Stimulated activated CD4-positive, alpha-beta T cell treated with anti-CD3 and anti-CD28 coated beads, TNF-alpha, amount 100 ng/mL, for 4 hours (primary cell): ENCODE measurements around the gene P2RY12.
"Not testable (repeated sequence)": the region's sequence is repeated elsewhere in the genome, so short reads cannot be mapped to it uniquely, and the experiment has no call there.

Source experiments
- DNase-seq, 3 experiments: peaks; one replicate each; pipeline ENCODE4 v3.0.0-alpha.2; 2020; ENCODE audit warnings: low read depth in 3 of 3

Gene P2RY12

DNA sequence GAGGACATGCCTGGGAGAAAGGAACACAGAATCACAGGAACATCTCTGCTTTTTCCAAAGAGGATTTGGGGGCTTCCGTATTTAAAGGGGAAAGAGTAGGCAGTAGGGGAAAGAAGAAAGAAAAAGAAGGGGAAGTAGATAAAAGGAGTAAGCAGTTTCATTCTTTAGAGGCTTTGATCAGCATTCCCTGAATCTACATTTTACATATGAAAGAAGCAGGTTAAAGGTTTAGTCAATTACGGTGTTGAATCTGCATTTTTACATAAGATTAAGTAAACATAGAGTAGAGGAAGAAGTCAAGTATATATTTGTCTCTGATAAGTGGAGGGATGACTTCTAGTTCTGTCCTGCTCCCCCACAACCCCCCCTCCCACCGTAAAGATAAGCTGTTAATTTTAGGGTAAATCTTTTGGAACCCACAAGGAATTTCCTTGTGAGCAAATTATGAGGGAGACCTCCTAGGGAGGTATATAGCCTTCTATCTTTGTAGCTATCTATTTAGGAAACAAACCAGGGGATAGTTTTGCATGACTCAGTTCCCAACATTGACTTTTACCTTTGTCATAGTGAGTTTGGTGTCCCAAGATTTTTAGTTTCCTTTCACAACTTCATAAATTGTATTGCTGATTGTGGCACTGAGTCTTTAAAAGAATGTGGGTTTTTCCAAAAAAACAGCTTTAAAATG, 8.7 kb upstream of the P2RY12 start:
- DNase-seq = no peak

DNA sequence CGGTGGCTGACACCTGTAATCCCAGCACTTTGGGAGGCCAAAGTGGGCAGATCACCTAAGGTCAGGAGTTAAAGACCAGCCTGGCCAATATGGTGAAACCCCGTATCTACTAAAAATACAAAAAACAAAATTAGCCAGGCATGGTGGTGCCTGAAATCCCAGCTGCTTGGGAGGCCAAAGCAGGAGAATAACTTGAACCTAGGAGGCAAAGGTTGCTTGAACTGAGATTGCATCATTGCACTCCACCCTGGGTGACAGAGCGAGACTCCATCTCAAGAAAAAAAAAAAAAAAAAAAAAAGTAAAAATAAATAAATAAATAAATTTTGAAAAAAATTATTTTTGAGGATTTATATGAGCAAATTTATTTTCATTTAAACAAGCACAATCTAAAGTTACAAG, 7.6 kb upstream of the P2RY12 start:
- not testable (repeated sequence) for DNase-seq

DNA sequence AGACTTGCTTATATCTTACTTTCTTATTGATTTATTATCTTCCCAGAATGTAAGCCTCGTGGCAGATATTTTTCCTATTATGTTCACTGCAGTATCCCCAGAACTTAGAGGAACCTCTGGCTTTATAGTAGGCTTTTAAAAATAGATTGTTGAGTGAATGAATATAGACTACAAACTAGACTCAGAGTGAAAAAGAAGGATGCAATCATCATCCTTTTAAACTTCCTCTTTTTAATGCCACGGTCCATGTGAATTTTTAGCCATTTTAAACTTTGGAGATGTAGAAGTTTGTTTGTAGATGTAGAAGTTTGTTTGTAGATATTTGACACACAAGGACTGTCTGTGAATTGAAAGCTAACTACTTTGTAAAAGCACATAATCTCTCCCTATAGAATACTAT, 7.2 kb upstream of the P2RY12 start:
- DNase-seq = no peak

DNA sequence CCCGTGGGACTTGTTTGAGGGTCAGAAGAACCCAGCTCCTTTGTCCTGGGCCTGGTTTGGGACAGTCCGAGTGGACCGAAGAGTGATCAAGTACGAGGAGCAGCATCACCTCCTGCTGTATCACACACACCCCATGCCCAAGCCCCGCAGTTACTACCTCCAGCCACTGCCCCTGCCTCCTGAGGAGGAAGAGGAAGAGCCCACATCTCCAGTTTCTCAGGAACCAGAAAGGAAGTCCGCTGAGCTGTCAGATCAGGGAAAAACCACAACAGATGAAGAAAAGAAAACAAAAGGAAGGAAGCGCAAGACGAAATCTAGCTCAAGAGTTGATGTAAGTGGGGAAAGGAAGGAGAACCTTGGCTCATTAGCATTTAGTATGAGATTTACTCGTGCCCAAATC, 3.3 kb upstream of the P2RY12 start:
- no peak for DNase-seq

DNA sequence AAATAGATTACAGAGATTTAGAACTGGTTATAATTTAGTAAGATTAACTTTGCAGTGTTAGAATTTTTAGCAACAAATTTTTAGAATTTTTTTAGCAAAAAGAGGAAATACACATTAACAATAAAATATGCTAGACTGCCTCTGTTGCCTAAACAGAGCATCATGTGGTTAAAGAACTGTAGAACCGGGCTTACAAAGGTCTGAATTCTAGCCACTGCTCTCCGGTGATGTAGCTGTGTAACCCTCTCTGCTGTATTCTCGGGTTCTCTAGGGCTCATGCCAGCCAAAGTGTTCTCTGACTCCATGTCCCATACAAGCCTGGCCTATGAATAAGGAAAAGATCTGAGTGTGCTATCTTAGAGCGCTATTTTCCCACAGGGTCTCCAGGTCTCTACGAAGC, 2.9 kb upstream of the P2RY12 start:
- no peak for DNase-seq

DNA sequence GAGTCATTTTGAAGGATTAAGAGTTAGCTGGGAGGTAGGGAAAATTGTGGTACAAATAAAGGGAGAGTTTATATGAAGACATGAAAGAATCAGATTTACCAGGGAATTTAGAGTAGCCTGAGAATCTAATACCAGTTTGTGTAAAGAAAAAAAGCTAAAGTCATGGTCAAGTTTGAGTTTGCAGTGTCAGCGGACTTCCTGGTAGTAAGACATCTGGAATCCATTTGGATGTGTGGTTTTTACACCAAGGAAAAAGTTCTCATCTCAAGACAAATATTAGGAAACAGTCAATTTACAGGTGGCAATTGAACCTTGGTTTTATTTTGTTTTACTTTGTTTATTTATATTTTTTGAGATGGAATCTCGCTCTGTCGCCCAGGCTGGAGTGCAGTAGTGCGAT, 1.5 kb upstream of the P2RY12 start:
- DNase-seq = no peak

DNA sequence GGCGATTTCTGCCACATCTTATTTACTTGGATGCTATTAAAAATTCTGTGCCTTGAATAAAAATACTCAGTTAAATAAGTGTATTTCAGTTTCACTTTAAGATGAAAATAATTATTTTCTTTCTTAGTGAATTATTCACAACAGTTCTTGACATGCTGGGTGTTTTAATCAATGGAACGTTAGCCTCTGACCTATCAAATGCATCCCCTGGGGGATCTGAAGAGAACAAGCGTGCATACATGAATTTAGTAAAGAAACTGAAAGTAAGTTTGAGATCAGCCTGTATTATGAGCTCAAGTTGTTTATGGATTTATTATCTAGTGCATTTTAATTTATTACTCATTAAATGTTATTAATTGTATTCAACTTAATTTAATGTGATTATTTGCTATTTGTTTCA, 597 bp downstream of the P2RY12 start:
- DNase-seq = no peak

DNA sequence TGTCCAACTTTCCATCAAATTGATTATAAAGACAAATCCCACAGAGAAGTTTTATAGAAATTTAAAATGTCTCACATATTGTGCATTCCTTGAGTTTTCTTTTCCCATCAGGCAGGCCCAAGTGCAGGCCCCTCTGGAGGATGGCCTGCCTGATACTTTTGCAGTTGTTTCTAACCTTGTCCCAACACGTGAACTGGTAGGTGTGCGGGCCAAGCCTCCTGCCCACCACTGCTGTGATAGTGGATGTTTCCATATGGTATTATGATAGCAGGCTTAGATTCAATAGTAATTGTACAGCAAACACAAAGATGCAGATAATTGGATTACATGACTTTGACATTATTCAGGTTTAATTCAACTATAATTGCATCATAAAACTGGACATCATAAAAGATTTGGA, 1.4 kb downstream of the P2RY12 start:
- no peak for DNase-seq

DNA sequence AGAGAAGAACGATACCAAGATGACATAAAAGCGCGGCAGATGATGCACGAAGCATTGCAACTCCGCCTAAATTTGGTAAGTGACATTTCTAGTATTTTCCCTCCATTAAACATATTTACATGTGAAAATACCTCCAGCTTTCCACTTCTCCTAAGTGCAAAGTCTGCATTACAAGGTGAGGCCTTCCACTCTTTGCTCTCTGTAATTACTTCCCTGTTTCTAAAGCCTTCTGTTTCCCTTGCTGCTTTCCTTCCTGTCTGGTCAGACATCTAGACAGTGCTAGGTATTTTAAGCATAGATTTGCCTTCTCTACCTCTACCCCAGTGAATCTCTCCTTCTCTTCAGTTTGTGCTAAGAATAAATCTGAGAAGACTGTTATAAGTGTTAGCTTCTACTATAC, 1.9 kb downstream of the P2RY12 start:
- DNase-seq = no peak

DNA sequence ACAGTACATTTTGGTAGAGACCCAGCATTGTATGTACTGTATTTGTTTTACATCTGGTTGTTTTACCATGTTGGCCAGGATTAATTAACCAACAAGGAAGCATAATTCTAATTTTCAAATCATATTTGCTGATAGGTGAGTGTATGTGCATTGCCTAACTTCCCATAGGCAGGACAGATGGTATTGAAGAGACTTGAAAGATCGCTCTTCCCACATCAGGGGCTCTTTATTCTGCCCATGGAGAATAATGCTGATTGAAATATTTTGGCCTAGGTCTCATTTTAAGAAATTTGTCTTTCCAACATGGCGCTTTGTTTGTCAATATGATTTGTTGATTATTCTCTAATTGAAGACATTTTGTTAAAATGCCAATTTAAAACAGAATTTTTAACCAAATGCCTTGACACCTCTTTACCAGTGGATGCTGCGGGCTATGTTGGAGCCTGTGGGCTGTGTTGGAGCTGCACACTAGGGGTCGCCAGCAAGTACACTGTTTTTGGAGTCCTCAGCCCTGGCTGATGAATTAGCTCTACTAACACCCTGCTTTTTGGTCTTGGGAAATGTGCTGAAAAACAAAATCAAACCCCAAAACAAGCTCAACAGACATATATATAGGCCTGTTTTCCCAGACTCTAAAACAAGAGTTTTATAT, 5.3 kb downstream of the P2RY12 start:
- no peak for DNase-seq

DNA sequence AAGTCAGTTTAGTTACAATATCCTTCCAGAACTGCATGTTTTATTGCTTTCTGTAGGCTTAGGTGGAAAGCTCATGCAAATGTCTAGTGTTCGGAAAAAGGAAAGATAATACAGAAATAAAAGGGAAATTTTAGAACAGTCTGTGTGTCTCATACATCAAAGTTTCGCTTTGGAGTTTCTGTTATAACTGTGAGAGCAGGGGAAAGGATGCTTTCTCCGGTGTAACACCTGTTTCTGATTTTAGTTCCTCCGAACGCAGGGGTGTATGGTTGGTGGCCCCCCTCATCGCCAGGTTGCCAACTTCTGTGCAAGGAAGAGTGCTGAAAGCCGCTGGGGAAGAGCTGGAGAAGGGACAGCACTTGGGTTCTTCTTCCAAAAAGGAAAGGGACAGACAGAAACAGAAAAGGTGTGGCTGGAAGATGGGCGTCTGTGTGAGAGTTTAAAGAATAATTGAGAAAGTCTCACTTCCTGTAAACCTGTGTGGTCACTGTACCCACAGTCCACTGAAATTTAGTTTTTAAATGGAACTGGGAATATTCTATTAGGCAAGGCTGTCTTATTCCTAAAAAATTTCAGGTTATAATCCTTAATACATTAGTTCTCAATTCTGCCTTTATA, 6.7 kb downstream of the P2RY12 start:
- DNase-seq = no peak

DNA sequence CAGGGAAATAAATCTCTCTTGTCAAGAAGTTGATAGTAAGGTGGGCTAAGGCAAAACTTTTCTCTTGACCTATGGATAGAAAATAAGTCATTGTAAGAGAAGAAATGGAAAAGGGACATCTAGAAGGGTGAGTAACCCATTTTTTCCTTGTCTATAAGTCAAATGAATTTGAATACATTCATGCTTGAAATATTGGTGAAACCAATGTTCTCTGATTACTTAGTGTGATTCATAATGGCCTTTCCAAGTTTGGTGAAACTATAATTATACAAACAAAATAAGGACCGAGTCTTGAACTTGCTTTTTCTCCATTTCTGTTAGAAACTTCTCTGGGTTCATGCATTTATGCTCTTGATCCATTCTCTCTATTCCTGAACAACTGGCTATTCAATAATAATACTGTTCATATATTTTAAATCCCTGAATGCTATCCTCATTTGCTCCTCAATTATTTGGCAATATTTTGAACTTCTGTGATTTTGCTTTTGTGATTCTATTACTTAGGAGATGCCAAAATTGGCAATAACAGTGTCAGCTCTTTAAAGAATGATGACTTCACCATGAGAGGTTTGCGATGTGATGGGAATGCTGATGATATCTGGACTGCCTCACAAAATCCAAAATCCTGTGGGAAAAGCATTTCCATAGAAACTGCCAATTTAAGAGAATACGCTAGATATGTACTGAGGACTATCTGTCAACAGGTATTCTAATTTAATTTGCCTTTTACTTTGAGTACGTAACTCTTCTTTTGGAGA, 12.3 kb downstream of the P2RY12 start:
- no peak for DNase-seq

DNA sequence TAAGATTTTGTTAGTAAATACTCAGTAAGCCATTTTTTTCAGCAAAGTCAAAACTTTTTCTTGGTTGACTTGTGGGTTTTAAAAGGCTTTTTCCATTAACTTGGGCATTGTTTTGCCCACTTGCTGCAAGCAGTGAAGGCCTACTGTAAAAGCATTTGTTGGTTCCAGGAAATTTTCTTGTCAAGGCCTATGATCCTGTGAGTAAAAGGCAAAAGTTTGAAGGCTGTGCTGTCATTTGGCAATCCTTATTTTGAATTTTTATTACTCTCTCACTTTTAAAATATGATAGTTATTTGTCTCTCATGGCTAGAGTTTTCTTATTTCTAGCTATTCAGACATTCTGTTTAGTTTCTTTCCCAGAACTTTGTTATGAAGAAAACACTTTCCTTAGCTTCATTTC, 13.0 kb downstream of the P2RY12 start:
- no peak for DNase-seq

DNA sequence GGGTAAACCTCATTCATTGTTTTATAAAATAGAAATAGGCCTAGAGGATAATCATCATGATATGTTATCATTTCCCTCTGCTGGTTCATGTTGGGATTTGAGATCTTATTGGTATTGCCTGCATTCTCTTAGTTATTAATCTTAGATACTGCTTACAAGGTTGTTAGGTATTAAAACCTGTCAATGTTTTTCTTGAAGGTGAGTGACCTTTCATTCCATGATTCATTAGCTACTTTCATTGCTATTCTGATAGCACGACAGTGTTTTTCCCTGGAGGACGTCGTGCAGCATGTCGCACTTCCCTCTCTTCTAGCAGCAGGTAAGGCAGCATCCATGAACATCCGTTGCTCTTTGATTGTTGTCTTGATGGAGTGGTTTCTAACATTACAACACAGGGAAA, 17.1 kb downstream of the P2RY12 start:
- no peak for DNase-seq

DNA sequence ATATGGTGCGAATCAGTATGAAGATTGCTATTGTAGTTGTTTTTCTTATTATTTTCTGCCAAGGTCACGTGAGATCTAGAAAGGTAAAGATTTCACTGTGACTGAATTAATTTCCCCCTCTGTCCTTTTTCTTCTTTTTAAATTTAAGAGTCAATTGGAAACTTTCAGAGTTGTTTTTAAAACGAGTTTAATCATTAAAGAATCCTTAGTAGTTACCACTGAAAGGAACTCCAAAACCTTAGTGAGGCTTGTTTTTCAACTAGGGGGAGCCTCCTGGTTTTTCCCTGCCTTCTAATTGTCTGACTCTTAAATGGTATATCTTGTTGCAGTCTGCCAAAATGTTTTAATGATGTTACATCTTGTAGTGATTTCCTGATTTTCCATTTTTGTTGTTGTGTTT, 17.6 kb downstream of the P2RY12 start:
- no peak for DNase-seq

DNA sequence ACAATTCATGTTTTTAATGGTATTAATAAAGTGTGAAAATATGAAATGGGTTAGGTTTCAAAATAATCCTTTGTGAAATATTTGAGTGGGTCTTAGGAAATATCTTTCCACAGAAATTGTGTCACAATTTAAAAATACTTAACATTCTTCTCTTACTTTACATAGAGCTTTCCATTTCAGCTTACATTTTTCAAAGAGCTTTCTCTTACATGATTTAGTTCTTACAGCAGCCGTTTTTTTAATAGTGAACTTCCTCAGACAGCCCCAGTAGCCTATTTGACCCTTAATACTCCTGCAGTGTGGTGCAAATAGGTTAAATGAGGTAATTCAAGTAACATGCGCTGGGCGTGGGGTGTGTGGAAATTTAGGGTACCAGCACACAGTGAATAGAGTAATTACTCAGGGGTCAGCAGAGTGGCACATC, 21.8 kb downstream of the P2RY12 start:
- DNase-seq = no peak

DNA sequence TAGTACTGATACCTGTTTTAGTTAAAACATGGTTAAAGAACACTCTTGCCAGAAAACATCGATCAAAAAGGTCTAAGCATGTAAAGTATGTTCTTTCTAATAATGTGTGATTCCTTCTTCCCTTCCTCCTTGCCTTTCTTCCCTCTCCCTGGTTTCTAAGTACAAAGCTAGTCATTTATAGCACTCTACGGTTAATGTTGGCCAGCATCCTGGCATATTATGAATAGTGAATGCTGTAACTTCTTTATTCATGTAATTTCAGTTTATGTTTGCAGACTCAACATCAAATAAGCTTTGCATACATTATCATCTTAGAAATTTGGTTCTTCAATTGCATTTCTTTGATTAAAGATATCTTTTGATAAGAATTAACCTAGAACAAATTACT, 27.1 kb downstream of the P2RY12 start:
- DNase-seq = no peak

DNA sequence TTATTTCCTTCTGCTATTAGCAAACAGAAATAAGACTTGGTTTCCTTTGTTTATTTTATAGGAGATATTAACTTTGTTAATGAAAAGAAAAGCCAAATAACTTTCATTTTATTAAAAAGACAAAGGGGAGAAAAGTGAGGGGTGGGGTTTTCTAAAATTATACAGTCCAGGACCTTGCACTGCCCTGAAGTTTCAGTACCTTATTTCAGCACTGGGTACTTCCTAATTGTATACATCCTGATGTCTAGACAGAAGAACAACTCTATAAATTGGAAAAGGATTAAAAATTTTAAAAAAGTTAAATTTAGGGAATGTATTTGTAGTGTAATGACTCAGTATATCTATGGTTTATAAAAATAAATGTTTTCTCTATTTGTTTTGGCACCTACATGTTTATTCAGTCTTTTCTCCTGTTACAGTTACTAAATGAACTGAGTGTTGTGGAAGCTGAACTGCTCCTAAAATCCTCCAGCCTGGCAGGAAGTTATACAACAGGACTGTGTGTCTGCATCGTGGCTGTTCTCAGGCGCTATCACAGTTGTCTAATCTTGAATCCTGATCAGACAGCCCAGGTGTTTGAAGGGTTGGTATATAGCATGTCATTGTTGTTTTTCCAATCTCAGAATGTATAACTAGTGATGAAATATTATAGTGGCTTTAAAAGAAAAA, 27.6 kb downstream of the P2RY12 start:
- DNase-seq = no peak

DNA sequence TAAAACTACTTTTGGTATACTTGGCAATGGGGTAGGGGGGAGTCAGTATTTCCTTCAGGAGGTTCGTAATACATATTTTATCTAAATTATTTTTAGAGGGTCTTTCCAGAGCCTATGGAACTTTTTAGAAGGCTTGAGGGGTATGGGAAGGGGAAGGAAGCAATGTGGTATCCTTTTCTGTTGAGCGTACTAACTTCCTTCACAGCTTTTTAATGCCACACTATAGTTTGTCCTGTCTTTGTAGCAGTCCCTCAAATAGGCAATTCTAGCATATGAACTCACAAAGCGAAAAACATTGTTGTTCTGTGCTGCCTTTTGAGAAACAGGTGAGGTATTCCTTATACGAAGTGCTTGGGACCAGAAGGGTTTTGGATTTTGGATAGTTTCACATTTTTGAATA, 32.9 kb downstream of the P2RY12 start:
- DNase-seq = no peak

DNA sequence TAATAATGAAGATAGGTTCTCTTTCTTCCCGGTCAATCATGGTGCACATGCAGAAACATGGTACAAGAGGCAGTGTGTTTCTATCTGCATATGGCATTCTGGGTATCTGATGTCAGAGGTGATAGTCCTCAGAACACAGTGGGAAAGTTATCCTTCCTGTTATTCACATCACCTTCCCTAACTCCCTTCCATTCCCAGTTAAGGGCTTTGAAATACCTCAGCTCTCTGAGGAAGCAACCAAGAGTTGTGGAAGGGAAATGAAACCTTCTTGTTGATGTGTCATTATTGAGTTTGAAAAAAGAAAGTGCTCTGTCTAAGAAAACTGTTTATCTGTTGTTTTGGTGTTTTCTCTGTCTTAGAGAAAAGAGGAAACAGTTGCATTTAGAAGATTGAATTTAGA, 33.3 kb downstream of the P2RY12 start:
- no peak for DNase-seq

DNA sequence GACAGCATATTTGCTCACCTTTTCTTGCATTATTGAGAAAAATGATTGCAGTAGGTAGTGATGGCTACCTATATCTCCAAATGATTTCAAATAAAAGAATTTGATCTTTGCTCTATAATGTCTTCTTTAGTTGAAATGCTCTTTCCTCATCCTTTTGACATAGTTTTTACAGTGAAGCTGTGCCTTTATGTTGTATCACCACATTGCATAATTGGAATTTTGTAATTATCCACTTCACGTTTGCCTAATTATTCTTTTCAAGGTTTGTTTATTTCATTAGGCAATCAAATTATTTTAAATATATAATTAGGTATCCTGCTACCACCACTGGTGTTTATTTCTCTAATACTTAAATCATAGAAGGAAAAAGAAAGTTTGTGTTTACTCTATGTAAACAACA, 33.9 kb downstream of the P2RY12 start:
- DNase-seq = no peak

DNA sequence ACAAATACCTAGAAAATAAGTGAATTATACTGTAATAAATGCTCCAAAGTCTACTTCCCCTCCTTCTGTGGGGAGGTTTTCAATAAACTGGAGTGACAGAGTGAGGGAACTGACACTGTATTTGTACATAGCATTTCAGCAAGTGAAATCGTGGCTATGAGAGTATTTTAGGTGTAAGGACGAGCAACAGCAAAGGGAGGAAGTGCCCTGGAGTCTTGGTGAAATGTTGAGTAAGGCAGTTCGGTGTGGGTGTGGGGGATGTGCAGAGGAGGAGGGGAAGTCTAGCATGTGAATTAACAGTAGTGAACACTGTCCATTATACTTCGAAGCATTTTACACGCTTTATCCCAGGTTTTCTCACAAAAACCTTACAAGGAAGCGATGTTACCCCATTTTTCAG, 37.1 kb downstream of the P2RY12 start:
- DNase-seq = no peak
